ENCODE measurements around the gene POLDIP3. TPM values are rescaled to one million over a fixed set of nuclear protein-coding genes. Genes with fewer than 3 reads are reported as not detected.

The POLDIP3 gene
- total RNA-seq, 1 experiment from 2014 or later: 51.3 TPM

DNA sequence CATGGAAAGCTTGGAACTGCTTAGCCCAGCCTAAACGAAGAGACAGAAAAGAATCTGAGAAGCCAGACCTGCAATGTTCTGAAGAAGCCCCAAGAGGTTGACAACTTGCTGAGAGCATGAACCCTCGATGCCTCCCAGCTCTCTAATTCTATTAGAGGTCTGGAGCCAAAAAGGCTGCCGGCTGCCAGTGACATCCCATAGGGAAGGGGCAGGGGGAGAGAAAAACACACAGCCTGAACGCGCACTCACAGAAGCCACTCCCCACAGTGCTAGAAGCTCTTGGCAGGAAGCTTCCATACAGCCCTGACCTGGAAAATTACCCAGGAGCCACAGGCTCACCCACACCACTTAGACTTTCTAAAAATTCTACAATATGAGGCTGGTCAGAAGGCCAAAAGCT lies 18.3 kb downstream of the POLDIP3 start:
- Mint-ChIP-seq H3K27me3 (ENCODE audit: insufficient read depth, unreplicated experiment) (no peaks in the 10 kb centered on the region), H3K36me3 (ENCODE audit: insufficient read depth, unreplicated experiment) (peaks cover 91% of the 10 kb centered on the region), H3K4me1 (ENCODE audit: insufficient read depth, unreplicated experiment) (no peaks in the 10 kb centered on the region), H3K4me3 (ENCODE audit: unreplicated experiment) (no peak overlapping the region), H3K27ac (ENCODE audit: low read depth, unreplicated experiment) (no peak overlapping the region), H3K9me3 (ENCODE audit: unreplicated experiment) (no peaks in the 10 kb centered on the region)
- TF ChIP-seq, protein P1, sequence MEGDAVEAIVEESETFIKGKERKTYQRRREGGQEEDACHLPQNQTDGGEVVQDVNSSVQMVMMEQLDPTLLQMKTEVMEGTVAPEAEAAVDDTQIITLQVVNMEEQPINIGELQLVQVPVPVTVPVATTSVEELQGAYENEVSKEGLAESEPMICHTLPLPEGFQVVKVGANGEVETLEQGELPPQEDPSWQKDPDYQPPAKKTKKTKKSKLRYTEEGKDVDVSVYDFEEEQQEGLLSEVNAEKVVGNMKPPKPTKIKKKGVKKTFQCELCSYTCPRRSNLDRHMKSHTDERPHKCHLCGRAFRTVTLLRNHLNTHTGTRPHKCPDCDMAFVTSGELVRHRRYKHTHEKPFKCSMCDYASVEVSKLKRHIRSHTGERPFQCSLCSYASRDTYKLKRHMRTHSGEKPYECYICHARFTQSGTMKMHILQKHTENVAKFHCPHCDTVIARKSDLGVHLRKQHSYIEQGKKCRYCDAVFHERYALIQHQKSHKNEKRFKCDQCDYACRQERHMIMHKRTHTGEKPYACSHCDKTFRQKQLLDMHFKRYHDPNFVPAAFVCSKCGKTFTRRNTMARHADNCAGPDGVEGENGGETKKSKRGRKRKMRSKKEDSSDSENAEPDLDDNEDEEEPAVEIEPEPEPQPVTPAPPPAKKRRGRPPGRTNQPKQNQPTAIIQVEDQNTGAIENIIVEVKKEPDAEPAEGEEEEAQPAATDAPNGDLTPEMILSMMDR (IDR thresholded peaks at IDR 0.05; ENCODE audit: unreplicated experiment): no peak
- CTCF ChIA-PET: interaction anchor here (0.6 to 0.7 kb wide), 3 partner anchors 16 to 899 kb away, joined by 3 to 4 read pairs (median 4); no protein-coding TSS in a partner anchor
- BruUV-seq (replicated peaks): no TSS peak
- intact Hi-C loops (cut with micrococcal nuclease): no loop called here
- no peak for DNase-seq (ENCODE audit: unreplicated experiment)
- POLR2A ChIA-PET: interaction anchor here (0.5 to 1.9 kb wide), 2 partner anchors 10 to 19 kb away, joined by 4 read pairs; partner anchors contain the start of gene POLDIP3

DNA sequence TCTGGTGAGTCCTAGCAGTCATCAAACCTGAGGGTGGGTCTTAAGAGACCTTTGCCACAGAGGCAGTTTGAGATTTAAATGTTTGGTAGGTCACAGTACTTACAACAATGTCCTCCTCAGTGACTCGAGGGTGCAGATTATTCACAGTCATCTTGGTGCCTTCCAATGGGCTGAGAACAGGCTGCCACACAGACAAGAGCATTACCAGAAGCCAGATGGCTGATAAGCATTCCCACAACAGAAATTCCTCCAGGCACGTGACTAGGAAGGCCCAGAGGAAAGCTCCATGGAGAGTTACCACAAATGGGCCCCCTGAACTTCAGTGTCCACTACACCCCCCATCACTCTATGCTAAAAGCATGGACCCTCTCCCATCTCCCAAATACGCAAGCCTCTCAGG lies 19.2 kb downstream of the POLDIP3 start:
- peak overlapping the region; percentile 13 for H3K27ac Mint-ChIP-seq (ENCODE audit: low read depth, unreplicated experiment)
- no peaks in the 10 kb centered on the region for H3K9me3 Mint-ChIP-seq (ENCODE audit: unreplicated experiment)
- intact Hi-C loops (cut with micrococcal nuclease): no loop called here
- ChIA-PET CTCF (interaction anchor here (0.6 to 0.7 kb wide), 3 partner anchors 85 to 361 kb away, joined by 3 read pairs; no protein-coding TSS in a partner anchor), POLR2A (interaction anchor here (0.6 to 1.9 kb wide), 3 partner anchors 20 to 284 kb away, joined by 3 to 4 read pairs (median 4); partner anchors contain the start of gene POLDIP3)
- BruUV-seq (replicated peaks): no TSS peak
- no peaks in the 10 kb centered on the region for H3K27me3 Mint-ChIP-seq (ENCODE audit: insufficient read depth, unreplicated experiment)
- H3K4me3 Mint-ChIP-seq (ENCODE audit: unreplicated experiment): no peak overlapping the region
- no peak for DNase-seq (ENCODE audit: unreplicated experiment)
- H3K4me1 Mint-ChIP-seq (ENCODE audit: insufficient read depth, unreplicated experiment): no peaks in the 10 kb centered on the region
- H3K36me3 Mint-ChIP-seq (ENCODE audit: insufficient read depth, unreplicated experiment): peaks cover 91% of the 10 kb centered on the region
- TF ChIP-seq, protein P1 (IDR thresholded peaks at IDR 0.05; ENCODE audit: unreplicated experiment): no peak

DNA sequence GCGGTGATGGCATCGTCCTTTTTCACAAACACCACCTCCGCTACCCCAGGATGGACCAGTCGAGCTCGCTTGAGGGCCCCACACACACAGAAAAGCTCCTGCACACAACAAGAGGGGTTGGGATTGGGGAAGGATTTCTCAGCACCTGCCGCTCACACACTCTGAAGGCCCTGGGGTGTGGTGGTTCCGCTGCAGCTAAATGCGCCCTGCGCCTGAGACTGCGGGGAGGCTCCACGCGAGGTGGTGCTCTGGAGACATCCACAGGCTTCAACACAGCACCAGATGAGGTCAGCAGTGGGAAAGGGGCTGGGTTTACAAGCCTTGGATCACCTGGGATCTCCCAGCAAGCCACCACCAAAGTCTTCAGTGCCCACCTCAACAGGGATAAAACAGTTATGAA lies 22.7 kb downstream of the POLDIP3 start:
- BruUV-seq (replicated peaks): no TSS peak
- intact Hi-C loops (cut with micrococcal nuclease): no loop called here
- ChIA-PET CTCF (interaction anchor here (0.7 kb wide), 1 partner anchor 31 kb away, joined by 3 read pairs; no protein-coding TSS in a partner anchor), POLR2A (interaction anchor here (0.5 to 1.3 kb wide), 2 partner anchors 9 to 20 kb away, joined by 3 read pairs; no protein-coding TSS in a partner anchor)
- Mint-ChIP-seq H3K9me3 (ENCODE audit: unreplicated experiment) (no peaks in the 10 kb centered on the region), H3K4me3 (ENCODE audit: unreplicated experiment) (no peak overlapping the region), H3K36me3 (ENCODE audit: insufficient read depth, unreplicated experiment) (peaks cover 86% of the 10 kb centered on the region), H3K4me1 (ENCODE audit: insufficient read depth, unreplicated experiment) (no peaks in the 10 kb centered on the region), H3K27ac (ENCODE audit: low read depth, unreplicated experiment) (no peak overlapping the region), H3K27me3 (ENCODE audit: insufficient read depth, unreplicated experiment) (no peaks in the 10 kb centered on the region)
- TF ChIP-seq, protein P1 (IDR thresholded peaks at IDR 0.05; ENCODE audit: unreplicated experiment): no peak
- DNase-seq (ENCODE audit: unreplicated experiment): no peak

DNA sequence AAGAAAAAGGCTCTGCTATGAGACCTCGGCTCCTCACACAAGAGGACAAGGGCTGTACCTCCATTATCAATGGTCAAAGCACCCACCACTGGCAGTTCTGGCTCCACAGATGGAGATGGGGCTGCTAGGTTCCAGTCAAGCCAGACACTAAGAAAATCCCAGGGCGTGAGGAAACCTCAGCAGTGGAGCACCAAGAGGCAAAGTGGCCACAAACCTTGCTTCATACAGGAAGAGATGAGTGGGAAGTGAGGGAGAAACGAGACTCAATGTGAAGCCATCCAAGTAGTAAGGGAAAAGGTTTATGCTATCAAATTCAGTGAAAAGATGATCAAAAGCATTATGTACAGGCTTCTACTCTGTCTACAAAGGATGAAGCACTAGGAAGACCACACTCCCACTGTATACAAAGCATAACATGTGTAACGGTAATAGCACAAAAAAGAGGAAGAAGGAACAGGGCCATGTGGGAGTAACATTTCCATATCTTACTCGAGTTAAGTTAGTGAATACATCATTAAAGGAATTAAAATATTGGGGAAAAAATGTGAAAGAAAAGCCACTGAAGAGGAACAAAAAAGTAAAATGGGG lies 27.0 kb downstream of the POLDIP3 start:
- CTCF ChIA-PET: interaction anchor here (0.7 kb wide), 1 partner anchor 841 kb away, joined by 4 read pairs; no protein-coding TSS in a partner anchor
- TF ChIP-seq, protein P1 (IDR thresholded peaks at IDR 0.05; ENCODE audit: unreplicated experiment): no peak
- no peaks in the 10 kb centered on the region for H3K4me1 Mint-ChIP-seq (ENCODE audit: insufficient read depth, unreplicated experiment)

More for the DNA sequence above, 27.0 kb downstream of the POLDIP3 start:
- BruUV-seq (replicated peaks): no TSS peak
- no peak overlapping the region for H3K27ac Mint-ChIP-seq (ENCODE audit: low read depth, unreplicated experiment)
- H3K9me3 Mint-ChIP-seq (ENCODE audit: unreplicated experiment): no peaks in the 10 kb centered on the region
- intact Hi-C loops (cut with micrococcal nuclease): no loop called here
- no peak for DNase-seq (ENCODE audit: unreplicated experiment)
- peaks cover 87% of the 10 kb centered on the region for H3K36me3 Mint-ChIP-seq (ENCODE audit: insufficient read depth, unreplicated experiment)
- H3K4me3 Mint-ChIP-seq (ENCODE audit: unreplicated experiment): no peak overlapping the region
- POLR2A ChIA-PET: no interaction called here
- no peaks in the 10 kb centered on the region for H3K27me3 Mint-ChIP-seq (ENCODE audit: insufficient read depth, unreplicated experiment)

Measured in MCF 10A (cell line).